Tibial artery (tissue), 4 donors: ENCODE measurements around the gene GPN1.

Experiments used
- DNase-seq, 2 donors: peaks; one replicate each; pipeline ENCODE4 v3.0.0-alpha.2; 2019
- H3K27ac ChIP-seq, 2 donors: fragments of 200-600 bp; sonication (generic) in 1 of 2; 1 replicate in 1 of 2; 2 replicates in 1 of 2; pipeline ENCODE4 v1.5.1; 2018 to 2019; ENCODE audit warnings: mild to moderate bottlenecking in 1 of 2
- H3K27me3 ChIP-seq, 2 donors: fragments of 200-600 bp; sonication (generic) in 1 of 2; one replicate each; pipeline versions ENCODE4 v1.5.1 to v1.6.0; 2016 to 2019
- H3K36me3 ChIP-seq, 3 donors: fragments of 200-600 bp; sonication (generic) in 2 of 3; one replicate each; pipeline ENCODE4 v1.5.1; 2016 to 2019; ENCODE audit warnings: mild to moderate bottlenecking in 2 of 3
- H3K4me1 ChIP-seq, 4 donors: fragments of 200-600 bp; sonication (generic) in 2 of 4; 1 replicate in 3 of 4; 2 replicates in 1 of 4; pipeline ENCODE4 v1.5.1; 2016 to 2019
- H3K4me3 ChIP-seq, 2 donors: fragments of 200-600 bp; sonication (generic) in 1 of 2; 1 replicate in 1 of 2; 2 replicates in 1 of 2; pipeline ENCODE4 v1.5.1; 2018 to 2019; ENCODE audit warnings: mild to moderate bottlenecking in 2 of 2
- H3K9me3 ChIP-seq, 3 donors: fragments of 200-600 bp; sonication (generic) in 1 of 3; one replicate each; pipeline ENCODE4 v1.5.1; 2016 to 2019
- intact Hi-C: fragments of 100-400 bp; cut with DNase I; formaldehyde crosslinking; loops from one replicate; pipeline ENCODE4 v1.15.0; 2023; ENCODE audit warnings: low total_unique reads
- TF ChIP-seq, protein P1 (sequence below), 2 experiments: fragments of 200-600 bp in 1 of 2; fragments of 450-650 bp in 1 of 2; IDR thresholded peaks; one replicate each; pipeline ENCODE4 v1.5.1; 2017 to 2019; ENCODE audit warnings: antibody characterized with exemption in 2 of 2, mild to moderate bottlenecking in 1 of 2, moderate library complexity in 1 of 2

GPN1 gene

DNA sequence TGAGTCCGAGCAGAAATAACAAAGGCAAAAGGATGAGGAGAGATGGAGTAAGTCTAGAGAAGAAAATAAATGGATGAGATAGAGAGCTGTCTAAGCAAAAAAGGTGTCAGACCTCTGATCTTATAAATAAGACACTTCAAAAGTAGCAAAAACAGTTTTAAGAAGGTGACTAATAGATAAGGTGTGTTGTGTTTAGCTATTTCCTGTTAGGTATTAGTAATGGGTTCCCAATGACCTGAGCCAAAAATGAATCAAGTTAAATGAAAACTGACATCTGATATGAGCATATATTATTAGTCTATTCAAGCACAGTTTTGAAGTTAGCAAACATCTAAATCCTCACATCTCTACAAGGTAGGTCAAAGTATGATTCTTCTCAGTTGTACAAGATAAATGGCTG, 23.9 kb downstream of the GPN1 start:
- Histone ChIP-seq H3K36me3 (peaks cover 80 to 100% (median 97%) of the 10 kb centered on the region in 3 donors), H3K4me3 (no peak overlapping the region), H3K4me1 (no peaks in the 10 kb centered on the region), H3K9me3 (no peaks in the 10 kb centered on the region), H3K27ac (no peak overlapping the region), H3K27me3 (no peaks in the 10 kb centered on the region)
- no peak for DNase-seq
- intact Hi-C loops = no loop called here
- TF ChIP-seq, protein P1, sequence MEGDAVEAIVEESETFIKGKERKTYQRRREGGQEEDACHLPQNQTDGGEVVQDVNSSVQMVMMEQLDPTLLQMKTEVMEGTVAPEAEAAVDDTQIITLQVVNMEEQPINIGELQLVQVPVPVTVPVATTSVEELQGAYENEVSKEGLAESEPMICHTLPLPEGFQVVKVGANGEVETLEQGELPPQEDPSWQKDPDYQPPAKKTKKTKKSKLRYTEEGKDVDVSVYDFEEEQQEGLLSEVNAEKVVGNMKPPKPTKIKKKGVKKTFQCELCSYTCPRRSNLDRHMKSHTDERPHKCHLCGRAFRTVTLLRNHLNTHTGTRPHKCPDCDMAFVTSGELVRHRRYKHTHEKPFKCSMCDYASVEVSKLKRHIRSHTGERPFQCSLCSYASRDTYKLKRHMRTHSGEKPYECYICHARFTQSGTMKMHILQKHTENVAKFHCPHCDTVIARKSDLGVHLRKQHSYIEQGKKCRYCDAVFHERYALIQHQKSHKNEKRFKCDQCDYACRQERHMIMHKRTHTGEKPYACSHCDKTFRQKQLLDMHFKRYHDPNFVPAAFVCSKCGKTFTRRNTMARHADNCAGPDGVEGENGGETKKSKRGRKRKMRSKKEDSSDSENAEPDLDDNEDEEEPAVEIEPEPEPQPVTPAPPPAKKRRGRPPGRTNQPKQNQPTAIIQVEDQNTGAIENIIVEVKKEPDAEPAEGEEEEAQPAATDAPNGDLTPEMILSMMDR (IDR thresholded peaks at IDR 0.05) = no peak

DNA sequence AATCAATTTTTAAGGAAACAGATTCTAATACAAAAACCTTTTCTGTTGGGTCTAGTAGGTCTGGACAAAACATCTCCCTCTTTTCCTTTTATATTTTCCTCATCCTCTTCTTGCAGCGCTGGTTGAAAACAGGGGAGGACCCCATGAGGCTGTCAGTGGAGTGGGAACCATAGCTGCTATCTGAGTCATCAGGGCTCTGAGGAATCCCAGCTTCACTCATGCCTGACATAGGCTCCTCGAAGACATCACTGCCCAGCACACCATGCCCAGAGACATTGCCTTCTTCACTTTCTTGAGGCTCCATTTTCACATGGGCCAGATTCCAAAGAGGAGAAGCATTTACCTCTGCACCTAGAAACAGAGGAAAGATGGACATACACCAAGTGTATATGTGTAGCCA, 24.5 kb downstream of the GPN1 start:
- Histone ChIP-seq H3K36me3 (peaks cover 75 to 99% (median 90%) of the 10 kb centered on the region in 3 donors), H3K4me3 (no peak overlapping the region), H3K27me3 (no peaks in the 10 kb centered on the region), H3K4me1 (no peaks in the 10 kb centered on the region), H3K27ac (no peak overlapping the region), H3K9me3 (no peaks in the 10 kb centered on the region)
- TF ChIP-seq, protein P1 (IDR thresholded peaks at IDR 0.05) = no peak
- DNase-seq = no peak
- intact Hi-C loops = no loop called here

DNA sequence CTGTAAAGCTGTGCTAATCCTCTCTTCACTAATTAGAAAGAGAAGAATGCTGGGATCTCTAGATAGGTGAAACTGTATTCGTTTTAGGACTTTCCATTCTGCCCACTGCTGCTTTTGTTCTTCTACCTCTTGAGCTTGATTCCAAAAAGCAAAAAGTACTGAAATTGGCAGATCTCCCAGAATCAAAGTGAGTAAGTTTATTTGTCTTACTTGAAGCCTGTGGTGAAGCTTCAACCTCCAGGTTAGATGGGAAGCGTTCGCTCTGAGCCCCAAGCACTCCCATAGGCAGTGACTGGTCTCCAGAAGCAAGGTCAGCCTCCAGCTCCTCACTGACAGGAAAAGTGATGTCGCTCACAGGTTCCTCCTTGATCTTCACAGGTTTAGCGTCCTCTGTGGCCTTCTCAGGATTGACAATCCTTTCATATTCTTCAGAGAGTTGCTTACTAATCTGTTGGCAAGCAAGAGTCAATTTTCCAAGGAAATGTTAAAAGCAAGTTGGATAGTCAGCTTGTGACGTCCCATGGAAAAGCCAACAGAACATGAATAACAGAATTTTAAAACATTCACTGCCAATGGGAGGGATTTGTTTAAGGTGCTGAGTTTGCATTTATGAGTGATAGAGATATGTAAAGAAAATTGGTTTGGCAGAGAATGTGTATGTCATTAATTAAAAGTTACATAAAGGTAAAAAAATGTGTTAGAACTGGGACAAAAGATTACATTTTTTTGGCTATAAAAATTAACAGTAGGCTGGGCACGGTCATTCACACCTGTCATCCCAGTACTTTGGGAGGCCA, 26.5 kb downstream of the GPN1 start:
- no peak overlapping the region for H3K4me3 ChIP-seq
- intact Hi-C loops = no loop called here
- TF ChIP-seq, protein P1 (IDR thresholded peaks at IDR 0.05) = no peak
- H3K27me3 ChIP-seq = no peaks in the 10 kb centered on the region
- H3K4me1 ChIP-seq = peaks cover 0 to 6% (median 0%) of the 10 kb centered on the region in 4 donors
- H3K9me3 ChIP-seq = no peaks in the 10 kb centered on the region
- no peak overlapping the region for H3K27ac ChIP-seq
- peaks cover 75 to 94% (median 87%) of the 10 kb centered on the region in 3 donors for H3K36me3 ChIP-seq
- DNase-seq = no peak

DNA sequence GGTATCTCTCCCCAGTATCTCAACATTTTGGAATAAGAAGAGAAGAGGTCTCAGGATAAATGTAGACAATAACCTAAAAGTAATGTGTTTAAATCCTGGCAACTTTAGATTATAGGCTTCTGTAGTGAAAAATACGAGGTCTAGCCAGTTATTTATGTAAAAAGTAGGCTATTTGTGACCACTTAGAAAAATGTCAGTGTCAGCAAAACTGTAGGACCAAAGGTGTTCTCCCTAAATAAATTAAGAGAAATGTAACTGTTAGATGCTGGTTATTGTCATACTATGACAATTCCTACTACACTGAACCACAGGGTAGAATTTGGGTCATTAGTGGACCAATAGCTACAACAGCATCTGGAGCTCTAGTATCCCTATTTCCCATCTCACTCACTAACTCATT, 32.5 kb downstream of the GPN1 start:
- H3K4me3 ChIP-seq = no peak overlapping the region
- H3K27me3 ChIP-seq = no peaks in the 10 kb centered on the region
- intact Hi-C loops = no loop called here
- no peak for DNase-seq
- H3K4me1 ChIP-seq = peaks cover 0 to 41% (median 21%) of the 10 kb centered on the region in 4 donors
- peaks cover 42 to 50% (median 45%) of the 10 kb centered on the region in 3 donors for H3K36me3 ChIP-seq
- no peaks in the 10 kb centered on the region for H3K9me3 ChIP-seq
- H3K27ac ChIP-seq = no peak overlapping the region
- TF ChIP-seq, protein P1 (IDR thresholded peaks at IDR 0.05) = no peak

DNA sequence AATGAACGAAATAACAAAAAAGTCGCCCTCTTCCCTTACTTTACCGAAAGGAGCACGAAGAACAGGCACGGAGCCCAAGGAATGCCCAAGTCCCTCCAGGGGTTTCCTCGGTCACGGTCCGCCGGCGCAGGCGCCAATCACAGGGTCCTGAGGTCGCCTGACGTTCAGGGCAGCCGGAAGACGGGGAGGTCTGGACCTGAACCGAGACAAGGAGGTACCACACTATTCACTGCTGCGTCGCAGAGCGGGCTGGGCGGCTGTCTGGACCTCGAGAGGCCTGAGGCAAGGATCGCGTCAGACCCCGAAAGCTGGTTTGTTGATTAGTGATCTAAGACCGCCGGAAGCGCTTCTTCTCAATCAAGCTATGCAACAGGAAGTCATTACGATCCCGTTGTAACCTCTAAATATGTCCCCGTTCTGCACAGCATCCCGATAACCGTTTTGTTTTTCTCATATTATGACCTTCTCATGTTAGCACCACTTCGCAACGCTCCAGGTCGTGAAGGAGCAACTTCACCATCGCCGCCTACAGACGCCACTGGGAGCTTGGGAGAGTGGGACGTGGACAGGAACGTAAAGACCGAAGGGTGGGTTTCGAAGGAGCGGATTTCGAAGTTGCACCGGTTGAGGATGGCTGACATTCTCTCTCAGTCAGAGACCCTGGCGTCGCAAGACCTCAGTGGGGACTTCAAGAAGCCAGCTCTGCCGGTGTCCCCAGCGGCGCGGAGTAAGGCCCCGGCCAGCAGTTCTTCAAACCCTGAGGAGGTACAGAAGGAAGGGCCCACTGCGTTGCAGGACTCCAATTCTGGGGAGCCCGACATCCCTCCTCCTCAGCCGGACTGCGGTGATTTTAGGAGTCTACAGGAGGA, 34.7 kb downstream of the GPN1 start, which contains the start of the genes SLC4A1AP and SUPT7L:
TSS of gene SLC4A1AP (plus strand) at position 605 of the 869 bp plus-strand sequence. CDS start at position 631, 26 bp downstream.
TSS of gene SUPT7L (minus strand) at position 330 of the 869 bp plus-strand sequence. CDS start 1,422 bp downstream, outside the sequence.
- Histone ChIP-seq H3K36me3 (peaks cover 45 to 49% (median 48%) of the 10 kb centered on the region in 3 donors), H3K27me3 (no peaks in the 10 kb centered on the region), H3K27ac (peak within 1 kb of the TSS; percentile 87 to 95), H3K4me3 (peak within 1 kb of the TSS; percentile 72 to 92), H3K9me3 (no peaks in the 10 kb centered on the region), H3K4me1 (peaks cover 0 to 43% (median 21%) of the 10 kb centered on the region in 4 donors)
- DNase-seq = peak; percentile 60 to 82
- TF ChIP-seq, protein P1 (IDR thresholded peaks at IDR 0.05) = no peak
- intact Hi-C loops = no loop called here
